IMR-90 (cell line): ENCODE data around the gene GATA5. TPM values are rescaled to one million over a fixed set of nuclear protein-coding genes. Genes with fewer than 3 reads are reported as not detected.

Experiments used
- ATAC-seq: fragments of 200-7000 bp; cut with Tn5 transposase; 2 replicates; pipeline ENCODE4 v1.9.1; 2020; ENCODE audit warnings: low read depth, mild to moderate bottlenecking, moderate library complexity
- BruUV-seq: library from RNA; stranded (reverse); fragments of 400-500 nt; replicated peaks from 2 replicates; lab custom pipeline; 2021; lab: Mats Ljungman, UMichigan
- CTCF ChIA-PET: fragments of 300-600 bp; formaldehyde crosslinking; extraction: SDS; loops from one replicate; lab custom pipeline; 2021; ENCODE audit warnings: antibody characterized with exemption; lab: Yijun Ruan, JAX
- POLR2A ChIA-PET: fragments of 300-600 bp; sonication (Branson Sonifier 250); formaldehyde crosslinking; loops from one replicate; lab custom pipeline; 2022; ENCODE audit warnings: antibody characterized with exemption; ENCODE audit not compliant: unreplicated experiment; lab: Charles Lee
- DNase-seq: peaks from one replicate; pipeline ENCODE4 v3.0.0; 2013
- H2AFZ ChIP-seq: replicated peaks from 2 replicates; pipeline ENCODE3; 2013; ENCODE audit warnings: low read length, mild to moderate bottlenecking; ENCODE audit not compliant: poor library complexity
- H2AK5ac ChIP-seq: 2 replicates; pipeline ENCODE4 v1.6.1; 2013; ENCODE audit warnings: low read depth, low read length, inconsistent platforms
- H2AK9ac ChIP-seq: replicated peaks from 2 replicates; pipeline ENCODE3; 2013; ENCODE audit warnings: mild to moderate bottlenecking, low read depth, low read length, moderate library complexity; ENCODE audit not compliant: poor library complexity
- H2BK120ac ChIP-seq: 2 replicates; pipeline ENCODE4 v1.6.1; 2013; ENCODE audit warnings: low read depth, low read length, inconsistent platforms
- H2BK15ac ChIP-seq: 3 replicates; pipeline ENCODE4 v1.6.1; 2013; ENCODE audit warnings: low read depth, low read length, inconsistent platforms
- H2BK20ac ChIP-seq: 2 replicates; pipeline ENCODE4 v1.6.1; 2013; ENCODE audit warnings: low read depth, mild to moderate bottlenecking, inconsistent platforms, low read length, moderate library complexity
- H2BK5ac ChIP-seq: 2 replicates; pipeline ENCODE4 v1.6.1; 2013; ENCODE audit warnings: mild to moderate bottlenecking, low read depth, low read length, inconsistent platforms; ENCODE audit not compliant: poor library complexity, severe bottlenecking
- H3K14ac ChIP-seq: replicated peaks from 2 replicates; pipeline ENCODE4 v1.6.1; 2013; ENCODE audit warnings: low read depth, low read length, inconsistent platforms
- H3K18ac ChIP-seq: 2 replicates; pipeline ENCODE4 v1.6.1; 2013; ENCODE audit warnings: low read depth, low read length, control low read depth
- H3K23ac ChIP-seq: 2 replicates; pipeline ENCODE4 v1.6.1; 2013; ENCODE audit warnings: low read depth, low read length, inconsistent platforms
- H3K27ac ChIP-seq: 2 replicates; pipeline ENCODE4 v1.5.1; 2013; ENCODE audit warnings: mild to moderate bottlenecking, control low read depth, low read length; ENCODE audit not compliant: insufficient read depth
- H3K27me3 ChIP-seq: 2 replicates; pipeline ENCODE4 v1.6.1; 2013; ENCODE audit warnings: low read length; ENCODE audit not compliant: control insufficient read depth, insufficient read depth
- H3K36me3 ChIP-seq: 2 replicates; pipeline ENCODE4 v1.6.1; 2013; ENCODE audit warnings: low read length, mixed read lengths; ENCODE audit not compliant: control insufficient read depth, insufficient read depth
- H3K4ac ChIP-seq: 2 replicates; pipeline ENCODE4 v1.6.1; 2013; ENCODE audit warnings: low read depth, low read length, inconsistent platforms
- H3K4me1 ChIP-seq: 2 replicates; pipeline ENCODE4 v1.6.1; 2013; ENCODE audit warnings: low read length, mixed read lengths; ENCODE audit not compliant: control insufficient read depth, insufficient read depth
- H3K4me2 ChIP-seq: 2 replicates; pipeline ENCODE4 v1.6.1; 2013; ENCODE audit warnings: low read depth, mild to moderate bottlenecking, control low read depth, low read length, moderate library complexity
- H3K4me3 ChIP-seq: 2 replicates; pipeline ENCODE4 v1.5.1; 2013; ENCODE audit warnings: low read depth, mild to moderate bottlenecking, control low read depth, low read length, moderate library complexity; ENCODE audit not compliant: insufficient read depth
- H3K56ac ChIP-seq: 2 replicates; pipeline ENCODE4 v1.6.1; 2013; ENCODE audit warnings: low read length, inconsistent platforms; ENCODE audit not compliant: insufficient read depth; ENCODE audit errors: extremely low read depth
- H3K79me1 ChIP-seq, 2 experiments: 2 replicates each; pipeline ENCODE4 v1.6.1; 2013; ENCODE audit warnings: low read length in 2 of 2, inconsistent platforms in 1 of 2, low read depth in 1 of 2
- H3K9ac ChIP-seq: 2 replicates; pipeline ENCODE4 v1.6.1; 2013; ENCODE audit warnings: low read depth, low read length, control low read depth
- H3K9me1 ChIP-seq: 2 replicates; pipeline ENCODE4 v1.6.1; 2013; ENCODE audit warnings: low read length, inconsistent platforms; ENCODE audit not compliant: insufficient read depth
- H3K9me3 ChIP-seq: 2 replicates; pipeline ENCODE4 v1.6.1; 2013; ENCODE audit warnings: low read length; ENCODE audit not compliant: control insufficient read depth, insufficient read depth
- H4K20me1 ChIP-seq: 2 replicates; pipeline ENCODE4 v1.6.1; 2013; ENCODE audit warnings: low read length, inconsistent platforms; ENCODE audit not compliant: insufficient read depth
- H4K5ac ChIP-seq: 2 replicates; pipeline ENCODE4 v1.6.1; 2013; ENCODE audit warnings: mild to moderate bottlenecking, low read depth, low read length, control low read depth
- H4K8ac ChIP-seq, 2 experiments: 2 replicates each; pipeline ENCODE4 v1.6.1; 2013; ENCODE audit warnings: low read depth in 2 of 2, low read length in 2 of 2, control low read depth in 1 of 2, inconsistent platforms in 1 of 2
- H4K91ac ChIP-seq: 2 replicates; pipeline ENCODE4 v1.6.1; 2013; ENCODE audit warnings: low read depth, low read length, inconsistent platforms; ENCODE audit not compliant: insufficient read depth
- BHLHE40 ChIP-seq: fragments of 150-350 bp; IDR thresholded peaks from 2 replicates; pipeline ENCODE4 v1.6.1; 2016; ENCODE audit warnings: mild to moderate bottlenecking, low read depth, low read length
- CEBPB ChIP-seq: IDR thresholded peaks from 2 replicates; pipeline ENCODE4 v1.6.1; 2012; ENCODE audit warnings: low read depth, low read length, improper control_type of control experiment
- CHD1 ChIP-seq: IDR thresholded peaks from 2 replicates; pipeline ENCODE4 v1.6.1; 2012; ENCODE audit warnings: low read depth, low read length, improper control_type of control experiment
- CTCF ChIP-seq: conservative IDR thresholded peaks from 2 replicates; pipeline ENCODE4 v1.5.1; 2012; ENCODE audit warnings: mild to moderate bottlenecking, low read depth, low read length, improper control_type of control experiment
- ELK1 ChIP-seq: fragments of 150-350 bp; IDR thresholded peaks from 2 replicates; pipeline ENCODE4 v1.6.1; 2016; ENCODE audit warnings: low read depth, mild to moderate bottlenecking, low read length, moderate library complexity, borderline replicate concordance
- FOS ChIP-seq: fragments of 150-350 bp; IDR thresholded peaks from 2 replicates; pipeline ENCODE4 v1.6.1; 2016; ENCODE audit warnings: low read depth, low read length
- MAFK ChIP-seq: IDR thresholded peaks from 2 replicates; pipeline ENCODE4 v1.6.1; 2012; ENCODE audit warnings: low read depth, low read length, improper control_type of control experiment
- MAZ ChIP-seq: IDR thresholded peaks from 2 replicates; pipeline ENCODE4 v1.6.1; 2012; ENCODE audit warnings: low read depth, mild to moderate bottlenecking, low read length, improper control_type of control experiment, moderate library complexity, borderline replicate concordance
- MXI1 ChIP-seq: IDR thresholded peaks from 2 replicates; pipeline ENCODE4 v1.6.1; 2012; ENCODE audit warnings: low read depth, mild to moderate bottlenecking, low read length, moderate library complexity, borderline replicate concordance
- NFE2L2 ChIP-seq: fragments of 150-350 bp; IDR thresholded peaks from 2 replicates; pipeline ENCODE4 v1.6.1; 2016; ENCODE audit warnings: low read depth, mild to moderate bottlenecking, low read length
- POLR2A ChIP-seq: IDR thresholded peaks from 2 replicates; pipeline ENCODE4 v1.6.1; 2012; ENCODE audit warnings: mild to moderate bottlenecking, low read depth, low read length
- RAD21 ChIP-seq: IDR thresholded peaks from 2 replicates; pipeline ENCODE4 v1.6.1; 2012; ENCODE audit warnings: low read length, improper control_type of control experiment
- RCOR1 ChIP-seq: IDR thresholded peaks from 2 replicates; pipeline ENCODE4 v1.6.1; 2012; ENCODE audit warnings: mild to moderate bottlenecking, low read length, improper control_type of control experiment; ENCODE audit not compliant: insufficient replicate concordance
- RFX5 ChIP-seq: IDR thresholded peaks from 2 replicates; pipeline ENCODE4 v1.8.0; 2012; ENCODE audit warnings: low read depth, mild to moderate bottlenecking, low read length, moderate library complexity
- SMC3 ChIP-seq: fragments of 150-350 bp; IDR thresholded peaks from 2 replicates; pipeline ENCODE4 v1.6.1; 2016; ENCODE audit warnings: low read depth, mild to moderate bottlenecking, antibody characterized with exemption, low read length, moderate library complexity
- USF2 ChIP-seq: fragments of 150-350 bp; IDR thresholded peaks from 2 replicates; pipeline ENCODE4 v1.6.1; 2017; ENCODE audit warnings: mild to moderate bottlenecking, antibody characterized with exemption, low read length, low read depth
- WGBS, 2 experiments: methylation state at CpG; one replicate each; pipeline versions ENCODE4 v1.1.5 to v1.1.7; 2013; ENCODE audit warnings: missing lambda C conversion rate in 2 of 2; ENCODE audit not compliant: insufficient read length in 1 of 2; ENCODE audit errors: extremely low coverage in 2 of 2; 5-methylcytosine and 5-hydroxymethylcytosine counted together
- dilution Hi-C: fragments of 300-500 bp; cut with HindIII; formaldehyde crosslinking; loops from one replicate; pipeline ENCODE4 v1.14.3; 2018; ENCODE audit warnings: low sequenced_read_pairs; ENCODE audit not compliant: unreplicated experiment
- in situ Hi-C: fragments of 300-500 bp; cut with MboI; formaldehyde crosslinking; loops from 3 replicates; pipeline ENCODE4 v1.14.3; 2019; ENCODE audit warnings: low sequenced_read_pairs, inconsistent platforms, mixed read lengths
- intact Hi-C: fragments of 100-400 bp; cut with micrococcal nuclease; formaldehyde crosslinking; loops from 2 replicates; pipeline ENCODE4 v1.10.0; 2022
- polyA plus RNA-seq, 3 experiments: library from polyadenylated mRNA; depleted of rRNA; stranded (reverse); fragments of >200 nt; gene quantifications; 2 replicates each; pipeline ENCODE4 v1.2.3, GENCODE V29; 2012; ENCODE audit warnings: low replicate concordance in 1 of 3
- total RNA-seq: library from RNA; depleted of rRNA; stranded (reverse); fragments of >200 nt; gene quantifications from 2 replicates; pipeline ENCODE4 v1.2.3, GENCODE V29; 2012

The GATA5 gene
- total and polyA plus RNA-seq, 2 of the 4 experiments (the other 2 are of a cell fraction), result not detected

GRCh38 chr20:62460678-62461077 is 15.1 kb downstream of the GATA5 start:
- Histone ChIP-seq H3K27ac (no peak overlapping the region), H3K36me3 (no peaks in the 10 kb centered on the region), H2BK5ac (no peak overlapping the region), H3K14ac (no peak overlapping the region), H3K79me1 (no peaks in the 10 kb centered on the region), H3K4me2 (no peak overlapping the region), H4K20me1 (no peaks in the 10 kb centered on the region), H3K27me3 (peaks cover 45% of the 10 kb centered on the region), H3K9ac (no peak overlapping the region), H4K5ac (no peak overlapping the region), H3K23ac (no peak overlapping the region), H3K9me3 (no peaks in the 10 kb centered on the region), H2AK9ac (no peak overlapping the region), H3K4me1 (no peaks in the 10 kb centered on the region), H2AFZ (no peak overlapping the region), H2BK20ac (no peak overlapping the region), H3K9me1 (no peaks in the 10 kb centered on the region), H2AK5ac (no peak overlapping the region), H2BK120ac (no peak overlapping the region), H3K56ac (no peak overlapping the region), H3K18ac (no peak overlapping the region), H3K4ac (no peak overlapping the region), H4K8ac (no peak overlapping the region), H3K4me3 (no peak overlapping the region), H4K91ac (no peak overlapping the region), H2BK15ac (no peak overlapping the region)
- ATAC-seq (no peak), DNase-seq (no peak)
- in situ Hi-C loops, result no loop called here
- TF ChIP-seq CTCF (no peak), BHLHE40 (no peak), MAFK (no peak), MAZ (no peak), CEBPB (no peak), MXI1 (no peak), RAD21 (no peak), POLR2A (no peak), FOS (no peak), SMC3 (no peak), CHD1 (no peak), RCOR1 (no peak), ELK1 (no peak), RFX5 (no peak), USF2 (no peak), NFE2L2 (no peak)
- ChIA-PET POLR2A (no interaction called here), CTCF (no interaction called here)
- dilution Hi-C loops, result no loop called here
- 63% methylated on average over 13 of the region's 15 CpGs; no CpG with 5 or more reads in 1 of the 2 experiments for WGBS, 2 experiments
- BruUV-seq, result no TSS peak
- intact Hi-C loops, result no loop called here
